Skin epidermis (tissue), 12 donors: Measurements from ENCODE around the gene ARHGAP18.

ENCODE experiments used
- H3K27ac ChIP-seq, 21 experiments: fragments of 200-600 bp; sonication (generic) in 11 of 21; one replicate each; pipeline ENCODE4 v1.5.0; 2020; ENCODE audit warnings: mild to moderate bottlenecking in 3 of 21, inconsistent platforms in 2 of 21, moderate library complexity in 2 of 21
- H3K4me3 ChIP-seq, 7 experiments: fragments of 200-600 bp; sonication (generic) in 2 of 7; one replicate each; pipeline ENCODE4 v1.5.0; 2020; ENCODE audit warnings: inconsistent platforms in 2 of 7, mild to moderate bottlenecking in 2 of 7, moderate library complexity in 1 of 7

ARHGAP18 gene

DNA sequence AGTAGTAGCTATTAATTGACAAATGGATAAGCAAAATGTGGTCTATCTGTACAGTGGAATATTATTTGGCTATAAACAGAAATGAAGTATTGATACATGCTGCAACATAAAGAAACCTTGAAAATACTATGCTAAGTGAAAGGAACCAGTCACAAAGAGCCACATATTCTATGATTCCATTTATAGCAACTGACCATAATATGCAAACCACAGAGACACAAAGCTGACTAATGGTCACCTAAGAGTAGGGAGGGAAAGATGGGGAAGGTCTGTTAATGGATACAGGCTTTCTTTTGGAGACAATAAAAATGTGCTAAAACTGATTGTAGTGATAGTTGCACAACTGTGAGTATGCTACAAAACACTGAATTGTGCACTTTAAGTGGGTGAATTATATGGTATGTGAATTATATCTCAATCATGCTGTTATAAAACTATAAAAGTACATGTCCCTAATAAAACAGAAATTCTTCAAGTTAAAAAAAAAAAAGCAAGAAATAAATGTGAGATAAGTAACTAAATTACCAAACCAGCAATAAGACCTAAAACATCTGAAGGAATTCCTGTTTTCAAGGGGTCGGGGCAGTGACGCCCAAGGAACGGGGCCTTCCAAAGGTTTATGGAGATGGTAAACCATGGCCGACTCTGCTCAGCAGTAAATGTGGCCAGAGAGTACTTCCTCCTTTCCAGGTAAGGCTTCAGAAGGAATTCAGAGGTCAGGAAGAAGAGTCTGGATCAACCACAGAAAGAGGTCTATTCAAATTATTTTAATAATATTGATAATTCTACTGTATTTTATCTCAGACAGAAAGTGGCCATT, 75.4 kb downstream of the ARHGAP18 start:
- Histone ChIP-seq H3K4me3 (no peak overlapping the region), H3K27ac (peak overlapping the region in 6 of 21 experiments; percentile 31 to 70 (median 42))

DNA sequence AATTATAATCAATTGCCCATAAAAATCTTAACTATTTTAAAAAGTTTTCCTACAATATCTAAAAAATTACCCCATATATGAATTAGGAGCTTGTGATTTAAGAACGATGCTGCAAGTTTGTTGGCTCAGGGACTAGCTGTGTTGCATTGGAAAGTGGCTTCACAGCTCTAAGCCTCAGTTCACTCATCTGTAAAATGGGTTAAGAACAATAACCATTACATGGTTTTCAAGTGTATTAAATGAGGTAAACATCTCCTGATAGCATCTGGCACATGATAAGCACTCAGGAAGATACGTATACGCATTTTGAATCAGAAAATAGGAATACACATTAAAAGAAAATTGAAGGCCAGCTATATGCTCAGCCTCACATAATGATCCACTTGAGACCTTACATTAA, 76.4 kb downstream of the ARHGAP18 start:
- Histone ChIP-seq H3K27ac (no peak overlapping the region), H3K4me3 (no peak overlapping the region)

DNA sequence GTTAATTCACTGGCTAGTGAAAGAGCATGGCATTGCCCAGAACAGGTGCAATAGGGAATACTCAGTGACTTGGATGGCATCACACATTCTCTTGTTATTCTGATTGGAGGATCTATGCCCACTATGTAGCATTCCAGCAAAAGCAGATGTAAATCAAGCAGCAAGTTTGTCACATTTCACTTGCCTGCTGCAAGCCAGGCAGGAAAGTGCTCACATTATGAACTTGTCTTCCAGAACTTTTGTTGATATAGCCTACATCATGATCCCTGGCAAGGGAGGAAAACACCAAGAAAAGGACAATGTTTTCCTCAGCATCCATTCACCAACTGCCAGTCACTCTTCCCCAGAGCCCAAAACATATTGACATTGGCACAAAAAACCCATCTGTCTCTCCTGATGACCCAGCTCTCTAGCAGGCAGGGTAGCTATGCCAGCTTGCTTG, 77.8 kb downstream of the ARHGAP18 start:
- no peak overlapping the region for H3K27ac ChIP-seq
- no peak overlapping the region for H3K4me3 ChIP-seq

DNA sequence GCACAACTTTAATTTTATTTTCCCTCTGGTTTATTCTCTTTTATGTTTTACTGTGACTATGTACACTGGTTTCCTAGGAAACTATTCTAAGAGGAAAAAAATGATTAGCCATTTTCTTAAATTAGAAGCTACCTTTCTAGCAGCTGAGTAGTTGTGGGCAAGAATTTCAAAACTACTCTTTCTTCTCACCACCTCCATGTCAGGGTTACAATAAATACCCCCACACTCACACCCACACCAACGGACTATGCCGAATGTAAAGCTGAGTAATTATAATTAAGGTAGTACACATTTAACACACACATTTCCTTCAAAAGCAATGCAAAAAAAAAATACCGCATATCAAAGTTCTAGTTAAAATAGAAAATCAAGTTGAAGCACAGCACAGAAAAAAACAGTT, 78.9 kb downstream of the ARHGAP18 start:
- Histone ChIP-seq H3K27ac (no peak overlapping the region), H3K4me3 (no peak overlapping the region)

DNA sequence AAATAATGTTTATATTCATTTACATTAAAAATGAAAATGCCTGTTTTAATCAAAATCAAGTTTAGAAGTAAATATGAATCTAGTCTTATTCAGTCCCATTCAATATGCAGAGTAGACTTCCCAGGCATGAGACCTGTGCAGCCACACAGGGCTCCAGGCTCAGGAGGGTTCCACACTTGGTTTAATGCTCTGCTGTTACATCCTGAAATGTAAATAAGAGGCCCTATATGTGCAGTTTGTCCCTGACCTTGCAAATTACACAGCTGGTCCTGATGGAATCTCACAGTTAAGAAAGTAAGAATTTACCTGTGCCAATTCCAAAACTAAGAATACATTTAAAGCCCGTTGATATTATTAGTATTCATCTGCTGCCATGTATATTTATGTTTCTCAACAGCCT, 79.4 kb downstream of the ARHGAP18 start:
- Histone ChIP-seq H3K4me3 (no peak overlapping the region), H3K27ac (no peak overlapping the region)

DNA sequence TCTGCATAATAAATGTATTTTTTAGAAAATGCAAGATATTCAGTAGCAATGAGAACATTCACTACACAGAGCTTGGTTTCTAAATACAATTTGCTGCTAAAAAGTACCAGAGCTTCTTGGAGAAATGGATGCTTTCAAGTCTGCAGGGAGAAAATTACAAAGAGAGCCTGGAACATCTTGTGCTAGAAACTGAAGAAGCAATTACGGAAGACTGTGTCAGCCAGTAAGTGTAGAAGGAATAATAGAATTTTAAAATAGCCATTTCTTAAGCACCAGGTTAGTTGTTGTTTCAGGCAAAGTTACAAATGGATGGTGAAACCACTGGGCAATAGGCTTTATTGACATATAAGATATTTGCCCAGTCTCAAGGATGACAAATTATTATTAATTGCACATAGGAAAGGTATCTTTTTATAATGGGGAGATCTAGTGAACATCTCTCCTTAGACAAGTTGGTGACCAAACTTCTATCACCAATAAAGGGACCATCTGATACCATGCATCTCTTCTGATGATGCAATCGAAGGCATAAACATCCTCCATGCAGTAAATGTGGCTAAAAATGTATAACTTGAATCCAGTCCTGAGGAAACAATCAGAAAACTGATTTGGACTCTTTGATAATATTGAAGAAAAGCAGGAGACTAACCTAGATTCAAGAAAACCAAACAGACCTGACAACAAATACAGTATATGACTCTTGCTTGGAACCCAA, 81.7 kb downstream of the ARHGAP18 start:
- no peak overlapping the region for H3K4me3 ChIP-seq
- no peak overlapping the region for H3K27ac ChIP-seq

DNA sequence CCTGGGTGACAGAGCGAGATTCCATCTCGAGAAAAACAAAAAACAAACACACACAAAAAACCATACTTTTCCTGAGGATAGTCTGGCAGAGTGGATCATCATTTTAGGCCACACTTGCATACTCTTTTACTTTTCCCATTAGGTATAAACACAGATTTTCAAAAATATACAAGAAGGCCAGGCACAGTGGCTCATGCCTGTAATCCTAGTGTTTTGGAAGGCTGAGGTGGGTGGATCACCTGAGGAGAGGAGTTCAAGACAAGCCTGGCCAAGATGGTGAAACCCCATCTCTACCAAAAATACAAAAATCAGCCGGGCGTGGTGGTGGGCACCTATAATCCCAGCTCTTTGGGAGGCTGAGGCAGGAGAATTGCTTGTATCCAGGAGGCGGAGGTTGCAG, 85.5 kb downstream of the ARHGAP18 start:
- H3K4me3 ChIP-seq: no peak overlapping the region

DNA sequence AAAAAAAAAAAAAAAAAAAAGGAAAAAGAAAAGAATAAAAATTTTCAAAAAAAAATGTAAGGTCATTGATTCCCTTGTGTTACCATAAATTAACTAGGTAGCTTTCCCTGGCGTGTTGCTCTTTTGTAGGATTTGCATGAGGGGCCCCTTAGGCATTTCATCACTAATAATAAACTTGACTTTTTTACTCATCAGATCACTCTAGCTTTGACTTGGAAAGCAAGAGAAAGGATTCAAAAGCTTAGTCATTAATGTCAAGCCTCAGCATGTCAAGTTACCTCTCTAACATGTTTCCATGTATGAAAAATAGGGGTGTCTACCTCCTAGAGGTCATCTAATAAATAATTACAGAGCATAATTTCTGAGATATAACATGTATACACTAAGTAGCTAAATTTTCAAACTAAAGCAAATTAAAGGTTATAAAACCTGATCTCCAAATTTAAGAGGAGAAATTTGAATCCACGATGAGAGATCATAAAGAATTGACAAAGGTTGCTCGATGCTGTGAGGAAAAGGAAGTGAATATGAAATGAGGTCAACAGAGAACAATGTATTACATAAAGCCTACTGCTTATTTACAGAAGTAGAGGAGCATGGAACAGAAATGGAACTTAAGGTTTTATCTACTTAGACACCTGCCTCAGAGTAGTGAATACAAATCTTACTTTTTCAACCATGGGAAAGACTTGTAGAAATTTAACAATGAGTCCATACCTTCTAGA, 86.8 kb downstream of the ARHGAP18 start:
- Histone ChIP-seq H3K27ac (no peak overlapping the region), H3K4me3 (no peak overlapping the region)

More for the DNA sequence above, 85.5 kb downstream of the ARHGAP18 start:
- H3K27ac ChIP-seq: no peak overlapping the region

DNA sequence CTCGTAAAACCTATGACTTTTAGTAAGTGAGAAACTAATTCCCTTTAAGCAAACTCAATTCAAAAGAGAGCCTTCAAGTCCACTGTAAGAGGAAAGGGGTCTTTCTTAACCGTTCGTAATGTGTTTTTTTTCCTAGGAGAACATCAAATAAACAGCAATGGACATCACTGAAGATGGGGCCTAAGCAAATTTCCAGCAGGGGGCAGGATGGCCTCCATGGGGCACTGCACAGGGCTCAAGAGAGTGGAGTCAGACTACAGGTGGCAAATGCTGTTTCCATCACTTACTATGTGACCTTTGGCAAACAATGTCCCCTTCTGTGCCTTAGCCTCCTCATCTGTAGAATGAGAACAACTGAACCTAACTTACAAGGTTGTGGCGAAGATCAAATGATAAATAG, 88.7 kb downstream of the ARHGAP18 start:
- Histone ChIP-seq H3K27ac (no peak overlapping the region), H3K4me3 (no peak overlapping the region)

DNA sequence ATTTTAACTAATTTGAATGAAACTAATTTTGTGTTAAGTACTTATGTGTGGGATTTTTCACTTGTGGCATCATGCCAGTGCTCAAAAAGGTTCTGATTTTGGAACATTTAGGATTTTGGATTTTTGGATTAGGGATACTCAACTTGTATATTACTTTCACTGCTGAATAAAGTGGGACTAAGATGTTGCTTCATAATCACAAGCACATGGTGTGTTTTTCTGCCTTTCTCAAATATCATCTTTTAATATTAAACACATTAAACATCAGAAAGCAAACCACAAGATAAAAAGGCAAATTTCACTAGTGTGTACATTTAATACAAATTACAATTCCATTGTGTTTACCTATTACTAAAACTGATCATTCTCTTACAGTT, 89.8 kb downstream of the ARHGAP18 start:
- Histone ChIP-seq H3K27ac (no peak overlapping the region), H3K4me3 (no peak overlapping the region)

DNA sequence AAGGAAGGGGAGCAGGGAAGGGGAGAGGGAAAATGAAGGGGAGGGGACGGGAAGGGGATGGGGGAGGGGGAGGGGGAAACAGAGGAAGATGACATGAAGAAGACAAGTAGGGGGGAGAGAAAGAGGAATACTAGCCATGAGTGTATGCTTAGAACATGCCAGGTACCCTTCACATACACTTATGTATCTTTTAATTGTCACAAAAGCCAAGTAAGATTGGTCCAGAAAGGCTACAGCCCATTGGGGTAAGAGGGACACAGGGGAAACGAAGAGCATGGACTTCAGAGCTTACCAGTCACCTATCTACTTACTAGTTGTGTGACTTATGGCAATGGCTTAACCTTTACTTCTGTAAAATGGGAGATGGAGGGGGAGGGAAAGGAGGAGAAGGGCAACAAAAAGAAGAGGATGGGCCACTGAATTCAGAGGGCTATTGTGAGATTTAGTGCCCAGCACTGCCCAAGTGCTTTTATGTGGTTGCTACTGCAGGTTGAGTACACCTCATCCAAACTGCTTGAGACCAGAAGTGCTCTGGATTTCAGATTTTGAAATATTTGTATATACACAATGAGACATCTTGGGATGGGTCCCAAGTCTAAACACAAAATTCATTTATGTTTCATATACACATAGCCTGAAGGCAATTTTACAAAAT, 90.3 kb downstream of the ARHGAP18 start:
- Histone ChIP-seq H3K27ac (no peak overlapping the region), H3K4me3 (no peak overlapping the region)

DNA sequence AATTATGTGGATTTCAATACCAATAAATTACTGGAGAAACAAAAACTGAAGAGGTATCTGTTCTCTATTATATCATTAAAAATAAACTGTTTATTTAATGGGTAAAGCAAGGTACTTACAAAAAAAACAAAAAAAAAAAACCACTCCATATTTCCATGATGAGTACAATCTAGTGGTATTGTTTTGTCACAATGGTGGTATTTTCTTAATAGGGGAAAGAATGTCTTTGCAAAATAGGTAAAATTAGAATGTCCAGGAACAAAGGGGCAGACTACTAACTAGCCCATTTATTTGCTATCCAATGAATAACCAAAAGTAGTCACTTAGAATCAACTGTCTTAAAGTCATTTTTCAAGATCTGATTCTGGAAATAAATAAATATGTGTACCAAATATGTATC, 92.0 kb downstream of the ARHGAP18 start:
- H3K4me3 ChIP-seq: no peak overlapping the region
- H3K27ac ChIP-seq: no peak overlapping the region

DNA sequence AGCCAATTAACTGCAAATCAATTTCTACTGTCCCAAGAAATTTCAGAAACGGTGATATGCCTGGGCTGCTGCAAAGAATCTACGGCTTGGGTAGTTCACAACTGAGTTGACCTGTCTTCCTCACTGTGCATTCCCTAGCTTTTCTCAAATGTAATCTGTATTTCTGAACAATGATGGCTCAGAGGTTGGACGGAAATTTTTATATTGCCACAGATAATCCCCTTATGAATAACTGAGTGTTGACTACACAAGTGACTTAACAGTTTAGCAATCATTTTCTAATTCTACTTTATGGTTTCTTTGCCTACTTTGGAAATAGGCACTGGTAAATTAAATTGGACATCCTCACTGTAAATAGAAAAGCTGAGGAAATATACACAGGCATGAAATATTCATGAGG, 94.5 kb downstream of the ARHGAP18 start:
- no peak overlapping the region for H3K27ac ChIP-seq
- H3K4me3 ChIP-seq: no peak overlapping the region

DNA sequence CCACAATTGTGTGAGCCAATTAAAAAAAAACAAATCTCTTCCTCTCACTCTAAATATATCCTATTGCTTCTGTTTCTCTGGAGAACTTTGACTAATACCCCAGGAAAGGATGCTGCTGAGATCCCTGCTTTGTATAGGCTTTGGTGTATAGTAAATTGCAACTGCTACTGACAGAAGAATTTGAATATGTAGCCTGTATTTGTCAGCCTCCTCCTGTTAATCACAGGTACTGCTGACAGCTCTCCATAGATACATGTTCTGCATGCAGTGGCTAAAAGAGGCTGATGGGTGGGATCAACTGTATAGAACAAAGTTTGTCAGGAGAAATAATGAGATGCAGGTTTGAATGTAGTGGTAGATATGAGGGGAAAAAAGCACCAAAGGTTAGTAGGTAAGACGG, 95.0 kb downstream of the ARHGAP18 start:
- no peak overlapping the region for H3K4me3 ChIP-seq

DNA sequence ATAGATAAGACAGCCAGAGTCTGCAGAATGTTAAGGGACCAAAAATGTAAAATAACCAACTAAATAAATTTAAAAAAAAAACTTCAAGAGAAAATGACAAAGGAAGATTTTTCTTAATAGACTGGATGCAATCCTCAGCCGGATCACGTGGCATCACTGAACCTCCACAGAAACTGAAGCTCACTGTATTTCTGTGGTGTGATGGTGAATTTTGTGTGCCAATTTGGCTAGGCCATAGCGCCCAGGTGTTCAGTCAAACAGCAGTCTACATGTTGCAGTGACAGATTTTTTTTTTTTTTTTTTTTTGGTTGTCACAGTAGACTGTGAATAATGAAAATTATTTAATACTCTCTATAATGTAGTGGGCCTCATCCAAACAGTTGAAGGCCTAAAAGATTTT, 95.5 kb downstream of the ARHGAP18 start:
- H3K27ac ChIP-seq: no peak overlapping the region
- no peak overlapping the region for H3K4me3 ChIP-seq

More for the DNA sequence above, 95.0 kb downstream of the ARHGAP18 start:
- H3K27ac ChIP-seq: no peak overlapping the region

DNA sequence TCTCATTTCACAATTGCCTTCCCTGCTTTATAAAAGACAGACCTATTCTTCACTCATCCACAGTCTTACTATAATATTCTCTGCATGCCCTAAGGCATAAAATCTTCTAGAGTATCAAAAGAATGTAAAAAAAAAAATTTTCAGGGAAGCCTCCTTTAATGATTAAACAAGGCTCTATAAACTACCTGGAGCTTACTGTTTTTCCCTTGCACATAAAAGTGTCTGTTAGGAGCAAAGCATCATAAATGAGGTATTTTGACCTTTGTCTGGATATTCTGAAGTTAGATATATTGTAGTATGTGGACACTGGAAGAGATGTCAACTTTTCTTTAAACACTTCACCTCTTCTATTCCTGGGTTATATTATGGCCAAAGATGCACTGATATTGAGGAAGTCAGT, 97.5 kb downstream of the ARHGAP18 start:
- no peak overlapping the region for H3K27ac ChIP-seq
- no peak overlapping the region for H3K4me3 ChIP-seq

DNA sequence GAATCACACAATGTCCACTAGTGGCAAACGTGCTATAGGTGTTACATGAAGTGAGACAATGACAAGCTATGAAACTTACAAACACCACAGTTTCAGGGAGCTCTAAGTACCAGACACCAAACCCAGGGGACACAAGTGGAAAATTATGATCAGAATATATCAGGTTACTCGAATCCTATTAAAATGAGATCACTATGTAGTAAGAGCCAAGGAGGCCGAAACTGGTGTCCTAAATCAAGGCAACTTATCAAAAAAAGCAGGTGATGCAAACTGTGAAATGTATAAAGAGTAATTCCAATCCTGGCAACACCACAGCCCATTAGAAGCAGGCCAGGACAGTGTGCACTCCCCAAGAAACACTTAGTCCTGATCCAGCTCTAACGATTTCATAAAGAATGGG, 100.3 kb downstream of the ARHGAP18 start:
- Histone ChIP-seq H3K4me3 (no peak overlapping the region), H3K27ac (no peak overlapping the region)

DNA sequence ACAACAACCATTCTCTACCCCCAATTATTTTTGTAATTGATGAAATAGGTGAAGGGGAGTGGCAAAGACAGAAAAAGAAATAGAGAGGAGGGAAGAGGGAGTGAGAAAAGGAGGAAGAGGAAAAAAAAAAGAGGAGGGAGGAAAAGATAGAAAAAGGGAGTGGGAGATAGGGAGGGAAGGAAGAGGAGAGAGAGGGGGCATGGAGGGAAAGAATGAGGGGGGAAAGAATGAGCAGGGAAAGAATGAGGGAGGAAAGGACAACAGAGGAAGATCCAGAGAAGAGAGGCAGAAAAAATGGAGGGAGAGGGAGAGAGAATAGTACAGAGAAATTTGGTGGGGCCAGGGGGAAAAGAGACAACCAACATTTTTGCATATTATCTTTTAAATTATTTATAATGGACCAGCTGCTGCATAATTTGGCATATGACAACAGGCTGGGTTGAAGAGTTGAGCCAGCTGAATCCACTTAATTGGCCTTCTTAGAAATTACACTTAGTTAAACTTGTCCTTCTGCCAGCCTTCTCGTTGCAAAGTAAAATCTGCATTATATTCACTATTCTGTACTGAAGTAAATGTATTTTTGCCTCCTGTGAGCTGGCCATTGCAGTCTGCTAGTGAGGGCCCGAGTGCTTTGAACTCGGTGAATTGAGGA, 101.0 kb downstream of the ARHGAP18 start:
- H3K4me3 ChIP-seq: no peak overlapping the region
- H3K27ac ChIP-seq: no peak overlapping the region

DNA sequence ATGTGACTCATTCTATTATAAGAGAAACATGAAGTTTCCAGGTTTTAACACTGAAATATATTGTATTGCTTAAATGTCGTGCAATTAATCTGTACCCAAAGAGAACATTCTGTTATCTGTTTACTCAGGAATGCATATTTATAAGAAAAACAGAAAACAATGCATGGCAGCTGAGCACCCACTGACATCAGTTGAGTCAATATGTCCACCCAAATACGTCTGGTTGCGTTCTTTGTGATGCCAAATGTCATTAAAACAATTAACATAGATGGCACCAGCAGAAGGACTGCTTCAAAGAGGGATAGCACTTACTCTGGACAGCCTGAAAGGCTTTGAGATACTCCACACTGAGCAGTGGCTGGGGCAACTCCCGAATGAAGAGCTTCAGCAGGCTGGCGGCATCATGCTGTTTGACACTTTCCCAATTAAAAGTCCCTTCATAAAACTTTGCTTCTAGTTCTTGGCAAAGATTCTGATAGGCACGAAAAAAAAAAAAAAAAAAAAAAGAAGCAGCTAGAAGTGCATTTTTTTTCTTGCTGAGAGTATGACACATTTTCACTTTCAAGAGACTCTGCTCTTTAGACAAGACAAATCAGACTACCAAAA, 102.3 kb downstream of the ARHGAP18 start:
- H3K27ac ChIP-seq: peak overlapping the region in 2 of 21 experiments; percentile 10 to 40
- no peak overlapping the region for H3K4me3 ChIP-seq
